VCaP (cell line): Measurements from ENCODE around the gene LYZL4.

ENCODE experiments used
- H3K27ac ChIP-seq: fragments of 450-650 bp; 2 replicates; pipeline ENCODE4 v1.5.1; 2017
- TF ChIP-seq, protein P1 (sequence below): fragments of 450-650 bp; conservative IDR thresholded peaks from 2 replicates; pipeline ENCODE4 v1.5.1; 2017; ENCODE audit warnings: mild to moderate bottlenecking, moderate library complexity

Gene LYZL4

DNA sequence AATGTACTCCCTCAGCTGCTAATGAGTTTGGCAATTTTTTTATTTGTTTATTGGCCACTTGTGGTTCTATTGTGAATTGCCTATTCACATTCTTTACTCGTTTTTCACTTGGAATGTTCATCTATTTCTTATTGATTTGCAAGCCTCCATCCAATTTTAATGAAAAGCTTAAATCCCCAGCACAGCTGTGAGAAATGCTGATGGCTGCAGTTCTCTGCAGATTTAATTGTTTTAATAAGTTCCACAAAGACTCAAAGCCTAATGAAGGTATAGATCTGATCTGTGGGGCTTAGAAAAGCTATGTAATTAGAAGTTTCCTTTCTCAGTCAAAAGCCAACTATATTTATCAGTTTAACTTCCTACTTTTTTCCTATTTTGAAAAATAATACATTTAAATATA, 41.5 kb downstream of the LYZL4 start:
- H3K27ac ChIP-seq = no peak overlapping the region
- TF ChIP-seq, protein P1, sequence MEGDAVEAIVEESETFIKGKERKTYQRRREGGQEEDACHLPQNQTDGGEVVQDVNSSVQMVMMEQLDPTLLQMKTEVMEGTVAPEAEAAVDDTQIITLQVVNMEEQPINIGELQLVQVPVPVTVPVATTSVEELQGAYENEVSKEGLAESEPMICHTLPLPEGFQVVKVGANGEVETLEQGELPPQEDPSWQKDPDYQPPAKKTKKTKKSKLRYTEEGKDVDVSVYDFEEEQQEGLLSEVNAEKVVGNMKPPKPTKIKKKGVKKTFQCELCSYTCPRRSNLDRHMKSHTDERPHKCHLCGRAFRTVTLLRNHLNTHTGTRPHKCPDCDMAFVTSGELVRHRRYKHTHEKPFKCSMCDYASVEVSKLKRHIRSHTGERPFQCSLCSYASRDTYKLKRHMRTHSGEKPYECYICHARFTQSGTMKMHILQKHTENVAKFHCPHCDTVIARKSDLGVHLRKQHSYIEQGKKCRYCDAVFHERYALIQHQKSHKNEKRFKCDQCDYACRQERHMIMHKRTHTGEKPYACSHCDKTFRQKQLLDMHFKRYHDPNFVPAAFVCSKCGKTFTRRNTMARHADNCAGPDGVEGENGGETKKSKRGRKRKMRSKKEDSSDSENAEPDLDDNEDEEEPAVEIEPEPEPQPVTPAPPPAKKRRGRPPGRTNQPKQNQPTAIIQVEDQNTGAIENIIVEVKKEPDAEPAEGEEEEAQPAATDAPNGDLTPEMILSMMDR = no peak

DNA sequence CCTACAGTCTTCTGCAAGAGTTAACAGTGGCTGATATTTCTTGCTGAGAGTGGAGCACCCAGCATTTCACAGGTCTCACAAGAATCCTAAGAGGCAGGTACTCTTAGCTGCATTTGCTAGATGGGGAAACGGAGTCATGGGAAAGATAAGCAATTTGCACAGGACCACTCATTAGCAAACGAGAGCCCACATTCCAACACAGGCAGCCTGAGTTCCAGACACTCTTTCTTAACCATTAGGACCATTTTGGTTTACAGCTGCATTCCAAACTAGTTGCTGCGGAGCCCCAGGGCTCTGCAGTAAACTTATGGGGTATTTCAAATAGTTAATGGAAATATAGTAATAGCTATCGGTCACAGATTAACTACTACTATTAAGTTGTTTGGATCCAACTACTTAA, 42.5 kb downstream of the LYZL4 start:
- TF ChIP-seq, protein P1 = no peak
- no peak overlapping the region for H3K27ac ChIP-seq

- TF ChIP-seq, protein P1 = no peak
- H3K27ac ChIP-seq = no peak overlapping the region
Observed at GRCh38 chr3:42366550-42366949, 43.9 kb downstream of the LYZL4 start.

DNA sequence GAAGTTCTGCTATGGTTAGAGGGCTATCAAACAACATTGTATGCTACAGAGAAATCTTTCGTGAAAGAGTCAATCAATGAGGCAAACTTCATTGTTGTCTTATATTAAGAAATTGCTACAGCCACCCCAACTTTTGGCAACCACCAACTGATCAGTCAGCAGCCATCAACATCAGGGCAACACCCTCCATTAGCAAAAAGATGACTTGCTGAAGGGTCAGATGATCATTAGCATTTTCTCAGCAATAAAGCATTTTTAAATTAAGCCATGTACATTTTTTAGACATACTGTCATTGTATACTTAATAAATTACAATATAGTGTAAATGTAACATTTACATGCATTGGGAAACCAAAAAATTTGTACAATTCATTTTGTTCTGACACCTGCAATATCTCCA, 53.1 kb downstream of the LYZL4 start:
- H3K27ac ChIP-seq = no peak overlapping the region
- TF ChIP-seq, protein P1 = no peak

DNA sequence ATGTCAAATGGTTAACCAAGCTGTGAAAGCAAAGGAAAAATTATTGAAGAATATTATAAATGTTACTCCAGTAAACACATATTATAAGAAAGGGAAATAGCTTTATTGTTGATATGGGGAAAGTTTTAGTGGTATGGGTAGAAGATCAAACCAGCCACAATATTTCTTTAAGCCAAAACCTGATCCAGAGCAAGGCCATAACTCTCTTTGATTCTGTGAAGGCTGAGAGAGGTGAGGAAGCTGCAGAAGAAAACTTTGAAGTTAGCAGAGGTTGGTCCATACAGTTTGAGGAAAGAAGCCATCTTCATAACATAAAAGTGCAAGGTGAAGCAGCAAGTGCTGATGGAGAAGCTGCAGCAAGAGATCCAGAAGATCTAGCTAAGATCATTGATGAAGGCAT, 54.8 kb downstream of the LYZL4 start:
- H3K27ac ChIP-seq = no peak overlapping the region
- TF ChIP-seq, protein P1 = no peak

DNA sequence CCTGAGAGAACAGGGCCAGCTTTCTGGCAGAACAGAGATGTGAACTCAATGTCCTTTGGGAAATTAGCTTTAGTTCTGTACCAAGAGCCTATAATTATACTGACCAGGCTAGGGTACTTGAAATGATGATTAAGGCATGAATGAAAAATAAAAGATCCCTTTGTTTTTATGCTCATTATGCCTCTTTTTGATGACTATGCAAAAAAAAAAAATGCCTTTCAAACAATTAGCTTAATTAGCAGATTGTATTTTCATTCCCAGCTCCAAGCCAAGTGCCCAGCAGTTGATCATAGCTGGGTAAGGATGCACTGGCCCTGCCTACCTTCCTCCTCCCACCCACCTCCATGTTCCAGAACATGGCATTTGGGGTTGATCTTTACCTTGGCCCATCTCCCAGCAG, 56.8 kb downstream of the LYZL4 start:
- H3K27ac ChIP-seq = no peak overlapping the region
- TF ChIP-seq, protein P1 = no peak

GRCh38 chr3:42351207-42351606, 59.2 kb downstream of the LYZL4 start:
- TF ChIP-seq, protein P1 = no peak
- no peak overlapping the region for H3K27ac ChIP-seq
